Esophagus muscularis mucosa (tissue), 4 donors: ENCODE results near the gene HDAC5. TPM values are rescaled to one million over a fixed set of nuclear protein-coding genes. Genes with fewer than 3 reads are reported as not detected.

Source experiments
- DNase-seq: peaks from one replicate; pipeline ENCODE4 v3.0.0-alpha.2; 2017; ENCODE audit errors: extremely low spot score
- H3K27ac ChIP-seq, 4 donors: fragments of 200-600 bp; sonication (generic); replicated peaks in 1 of 4; 1 replicate in 3 of 4; 2 replicates in 1 of 4; pipeline ENCODE4 v1.5.1; 2016 to 2019; ENCODE audit warnings: mild to moderate bottlenecking in 1 of 4
- H3K27me3 ChIP-seq, 4 donors: fragments of 200-600 bp; sonication (generic); one replicate each; pipeline versions ENCODE4 v1.5.1 to v1.6.0; 2016 to 2019
- H3K36me3 ChIP-seq, 4 donors: fragments of 200-600 bp; sonication (generic); one replicate each; pipeline ENCODE4 v1.5.1; 2016 to 2019
- H3K4me1 ChIP-seq, 4 donors: fragments of 200-600 bp; sonication (generic); one replicate each; pipeline ENCODE4 v1.5.1; 2016 to 2019
- H3K4me3 ChIP-seq, 4 donors: fragments of 200-600 bp; sonication (generic); 1 replicate in 2 of 4; 2 replicates in 2 of 4; pipeline ENCODE4 v1.5.1; 2016 to 2019; ENCODE audit warnings: mild to moderate bottlenecking in 4 of 4, moderate library complexity in 1 of 4
- H3K9me3 ChIP-seq, 4 donors: fragments of 200-600 bp; sonication (generic); 1 replicate in 3 of 4; 2 replicates in 1 of 4; pipeline ENCODE4 v1.5.1; 2016 to 2019
- EP300 ChIP-seq: sonication (generic); formaldehyde crosslinking; IDR thresholded peaks from one replicate; pipeline ENCODE4 v1.6.1; 2017; ENCODE audit warnings: antibody characterized with exemption
- POLR2A ChIP-seq: fragments of 450-650 bp; IDR thresholded peaks from one replicate; pipeline ENCODE4 v1.6.1; 2017; ENCODE audit warnings: antibody characterized with exemption, moderate library complexity, mild to moderate bottlenecking, low read depth
- POLR2AphosphoS5 ChIP-seq, 2 donors: sonication (generic); formaldehyde crosslinking; IDR thresholded peaks; one replicate each; pipeline ENCODE4 v1.6.1; 2017; ENCODE audit warnings: antibody characterized with exemption in 2 of 2
- WGBS: methylation state at CpG from one replicate; pipeline ENCODE4 v1.1.5; 2018; 5-methylcytosine and 5-hydroxymethylcytosine counted together
- intact Hi-C: fragments of 100-400 bp; cut with DNase I; formaldehyde crosslinking; loops from one replicate; pipeline ENCODE4 v1.15.1; 2023
- total RNA-seq, 4 donors: library from RNA; depleted of rRNA; stranded (reverse); fragments of >200 nt; gene quantifications; one replicate each; pipeline versions ENCODE4 v1.1.0 to v1.2.1, GENCODE V29; 2016
- TF ChIP-seq, protein P1 (sequence below), 3 experiments: fragments of 200-600 bp in 2 of 3; fragments of 450-650 bp in 1 of 3; sonication (generic) in 2 of 3; IDR thresholded peaks; one replicate each; pipeline ENCODE4 v1.5.1; 2017 to 2019; ENCODE audit warnings: antibody characterized with exemption in 3 of 3, mild to moderate bottlenecking in 2 of 3, moderate library complexity in 1 of 3

HDAC5 gene
- total RNA-seq, 4 donors from 2014 or later = 75.6 to 237 (median 130) TPM

DNA sequence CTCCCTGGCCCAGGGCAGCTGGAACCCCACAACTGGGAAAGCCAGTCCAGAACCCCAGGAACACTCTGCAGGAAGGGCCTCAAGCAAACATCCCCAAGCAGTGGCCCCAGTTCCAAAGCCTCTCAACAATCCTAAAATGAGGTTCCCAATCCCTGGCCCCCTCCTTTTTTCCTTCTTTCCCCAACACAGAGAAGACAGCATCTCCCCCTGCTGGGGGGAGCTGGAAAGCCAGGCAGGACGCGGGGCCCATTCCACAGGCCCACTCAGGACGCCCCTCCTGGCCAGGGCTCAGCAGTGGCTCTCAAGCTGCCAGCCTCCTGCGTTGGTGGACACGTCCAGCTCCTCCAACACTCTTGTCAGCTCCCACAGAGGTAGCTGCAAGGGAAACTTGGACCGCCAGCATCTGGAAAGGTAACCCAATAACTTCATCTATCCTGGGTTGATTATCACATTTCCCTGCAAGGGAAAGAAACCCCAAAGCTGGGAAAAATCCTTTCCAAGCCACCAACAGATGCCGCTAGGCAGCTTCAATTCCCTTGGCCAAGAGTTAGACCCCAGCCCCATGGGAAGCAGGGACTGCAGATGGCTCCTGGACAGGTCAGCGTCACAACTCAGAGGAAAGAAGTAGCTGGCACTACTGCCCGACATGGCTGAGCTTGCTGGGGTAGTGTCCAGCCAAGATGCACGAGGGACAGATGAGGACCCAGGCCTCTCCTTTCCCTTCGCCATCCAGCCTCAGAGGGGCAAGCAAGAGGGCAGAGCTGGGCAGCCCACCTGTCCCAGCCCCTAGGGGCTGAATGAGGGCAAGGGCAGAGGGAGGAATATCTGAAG lies 7.6 kb downstream of the HDAC5 start:
- H3K27me3 ChIP-seq = no peaks in the 10 kb centered on the region
- intact Hi-C loops = no loop called here
- WGBS = 44% methylated on average over 8 of the region's 11 CpGs
- DNase-seq = no peak
- peaks cover 82 to 95% (median 92%) of the 10 kb centered on the region in 4 donors for H3K4me1 ChIP-seq
- H3K9me3 ChIP-seq = no peaks in the 10 kb centered on the region
- no peak for TF ChIP-seq EP300
- no peak for TF ChIP-seq POLR2A
- TF ChIP-seq, protein P1, sequence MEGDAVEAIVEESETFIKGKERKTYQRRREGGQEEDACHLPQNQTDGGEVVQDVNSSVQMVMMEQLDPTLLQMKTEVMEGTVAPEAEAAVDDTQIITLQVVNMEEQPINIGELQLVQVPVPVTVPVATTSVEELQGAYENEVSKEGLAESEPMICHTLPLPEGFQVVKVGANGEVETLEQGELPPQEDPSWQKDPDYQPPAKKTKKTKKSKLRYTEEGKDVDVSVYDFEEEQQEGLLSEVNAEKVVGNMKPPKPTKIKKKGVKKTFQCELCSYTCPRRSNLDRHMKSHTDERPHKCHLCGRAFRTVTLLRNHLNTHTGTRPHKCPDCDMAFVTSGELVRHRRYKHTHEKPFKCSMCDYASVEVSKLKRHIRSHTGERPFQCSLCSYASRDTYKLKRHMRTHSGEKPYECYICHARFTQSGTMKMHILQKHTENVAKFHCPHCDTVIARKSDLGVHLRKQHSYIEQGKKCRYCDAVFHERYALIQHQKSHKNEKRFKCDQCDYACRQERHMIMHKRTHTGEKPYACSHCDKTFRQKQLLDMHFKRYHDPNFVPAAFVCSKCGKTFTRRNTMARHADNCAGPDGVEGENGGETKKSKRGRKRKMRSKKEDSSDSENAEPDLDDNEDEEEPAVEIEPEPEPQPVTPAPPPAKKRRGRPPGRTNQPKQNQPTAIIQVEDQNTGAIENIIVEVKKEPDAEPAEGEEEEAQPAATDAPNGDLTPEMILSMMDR (IDR thresholded peaks at IDR 0.05) = peak; percentile 78 to 83 (median 82)
- no peak for TF ChIP-seq POLR2AphosphoS5 (IDR thresholded peaks at IDR 0.05)
- peaks cover 7 to 46% (median 37%) of the 10 kb centered on the region in 4 donors for H3K36me3 ChIP-seq
- no peak overlapping the region for H3K4me3 ChIP-seq
- H3K27ac ChIP-seq = peak overlapping the region; percentile 58 to 92 (median 75)

DNA sequence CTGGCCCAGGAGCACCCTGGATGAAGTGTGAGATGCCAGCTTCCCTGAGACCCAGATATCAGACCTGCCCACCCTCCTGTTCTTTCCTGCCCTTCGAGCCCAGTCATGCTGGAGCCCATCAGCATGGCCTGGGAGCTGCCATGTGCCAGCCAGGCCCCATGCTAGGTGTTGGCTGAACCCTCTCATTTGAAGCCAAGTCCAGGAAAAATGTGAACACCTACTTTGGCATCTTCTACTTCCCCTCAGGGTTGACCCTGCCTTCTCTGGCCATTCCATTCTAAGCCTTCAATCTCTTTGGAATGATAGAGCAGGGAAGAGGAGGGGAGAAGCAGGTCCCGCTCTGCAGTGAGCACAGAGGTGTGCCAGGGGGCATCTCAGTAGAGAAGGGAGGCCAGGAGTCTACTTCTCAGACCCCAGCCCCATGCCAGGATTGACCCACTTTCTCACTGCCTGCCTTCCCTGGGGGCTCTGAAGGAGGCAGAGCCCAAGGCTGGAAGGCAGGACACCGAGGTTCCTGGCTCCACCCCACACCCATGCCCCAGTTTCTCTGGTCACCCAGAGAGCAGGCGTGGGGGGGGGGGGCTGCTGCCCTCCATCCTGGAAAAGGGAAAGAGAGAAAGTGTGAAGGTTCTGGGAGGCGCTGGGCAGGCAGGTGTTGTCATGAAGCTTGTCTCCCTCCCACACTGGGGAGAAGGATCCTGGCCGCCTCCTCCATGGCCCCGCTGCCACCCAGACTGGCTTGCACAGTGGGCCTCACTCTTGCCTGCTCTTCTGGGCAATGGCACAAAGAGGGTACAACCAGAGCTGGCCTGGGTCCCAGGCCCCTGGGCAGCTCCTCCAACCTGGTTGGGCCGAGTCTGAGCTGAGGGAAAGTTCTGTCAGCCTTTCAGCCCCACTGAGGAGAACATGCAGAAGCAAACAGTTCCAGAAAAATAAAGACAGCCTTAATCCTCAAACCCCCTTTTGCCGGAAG lies 9.3 kb downstream of the HDAC5 start:
- Histone ChIP-seq H3K4me3 (no peak overlapping the region), H3K4me1 (peaks cover 82 to 95% (median 92%) of the 10 kb centered on the region in 4 donors), H3K27ac (peak overlapping the region; percentile 87 to 98 (median 92)), H3K9me3 (no peaks in the 10 kb centered on the region), H3K27me3 (no peaks in the 10 kb centered on the region), H3K36me3 (peaks cover 7 to 46% (median 41%) of the 10 kb centered on the region in 4 donors)
- intact Hi-C loops = loop anchor here (5.0 kb wide), 1 partner anchor 42 kb away; the partner anchor contains the start of gene G6PC3
- WGBS = 79% methylated on average over 8 of the region's 9 CpGs
- TF ChIP-seq POLR2A = no peak
- TF ChIP-seq, protein P1 (IDR thresholded peaks at IDR 0.05) = no peak
- no peak for DNase-seq

DNA sequence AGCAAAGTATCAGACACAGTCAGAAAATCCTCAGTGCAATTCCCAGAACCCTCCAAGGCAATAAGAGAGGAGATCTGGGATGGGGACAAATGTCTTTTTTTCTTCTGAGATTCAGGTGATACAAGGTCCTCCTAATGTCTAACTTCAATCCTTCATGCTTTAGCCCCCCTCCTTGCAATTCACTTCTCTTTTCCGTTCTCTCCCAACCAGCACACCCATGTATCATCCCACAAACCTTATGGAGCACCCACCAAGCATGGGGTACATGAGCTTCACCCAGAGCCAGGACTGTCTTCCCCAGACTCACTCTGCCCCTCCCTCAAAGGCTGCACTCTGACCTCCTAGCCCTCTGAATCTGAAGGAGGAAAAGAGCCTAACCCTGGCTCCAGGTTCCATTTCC lies 10.1 kb downstream of the HDAC5 start:
- Histone ChIP-seq H3K27ac (peak overlapping the region; percentile 87 to 98 (median 92)), H3K4me3 (no peak overlapping the region), H3K4me1 (peaks cover 80 to 94% (median 92%) of the 10 kb centered on the region in 4 donors), H3K27me3 (no peaks in the 10 kb centered on the region), H3K36me3 (peaks cover 7 to 46% (median 41%) of the 10 kb centered on the region in 4 donors), H3K9me3 (no peaks in the 10 kb centered on the region)
- intact Hi-C loops = loop anchor here (5.0 kb wide), 1 partner anchor 41 kb away; the partner anchor contains the start of gene G6PC3
- 70% methylated on average over 1 of the region's 1 CpG for WGBS
- DNase-seq = no peak
- no peak for TF ChIP-seq EP300
- TF ChIP-seq, protein P1 (IDR thresholded peaks at IDR 0.05) = no peak
- no peak for TF ChIP-seq POLR2AphosphoS5 (IDR thresholded peaks at IDR 0.05)
- TF ChIP-seq POLR2A = no peak

DNA sequence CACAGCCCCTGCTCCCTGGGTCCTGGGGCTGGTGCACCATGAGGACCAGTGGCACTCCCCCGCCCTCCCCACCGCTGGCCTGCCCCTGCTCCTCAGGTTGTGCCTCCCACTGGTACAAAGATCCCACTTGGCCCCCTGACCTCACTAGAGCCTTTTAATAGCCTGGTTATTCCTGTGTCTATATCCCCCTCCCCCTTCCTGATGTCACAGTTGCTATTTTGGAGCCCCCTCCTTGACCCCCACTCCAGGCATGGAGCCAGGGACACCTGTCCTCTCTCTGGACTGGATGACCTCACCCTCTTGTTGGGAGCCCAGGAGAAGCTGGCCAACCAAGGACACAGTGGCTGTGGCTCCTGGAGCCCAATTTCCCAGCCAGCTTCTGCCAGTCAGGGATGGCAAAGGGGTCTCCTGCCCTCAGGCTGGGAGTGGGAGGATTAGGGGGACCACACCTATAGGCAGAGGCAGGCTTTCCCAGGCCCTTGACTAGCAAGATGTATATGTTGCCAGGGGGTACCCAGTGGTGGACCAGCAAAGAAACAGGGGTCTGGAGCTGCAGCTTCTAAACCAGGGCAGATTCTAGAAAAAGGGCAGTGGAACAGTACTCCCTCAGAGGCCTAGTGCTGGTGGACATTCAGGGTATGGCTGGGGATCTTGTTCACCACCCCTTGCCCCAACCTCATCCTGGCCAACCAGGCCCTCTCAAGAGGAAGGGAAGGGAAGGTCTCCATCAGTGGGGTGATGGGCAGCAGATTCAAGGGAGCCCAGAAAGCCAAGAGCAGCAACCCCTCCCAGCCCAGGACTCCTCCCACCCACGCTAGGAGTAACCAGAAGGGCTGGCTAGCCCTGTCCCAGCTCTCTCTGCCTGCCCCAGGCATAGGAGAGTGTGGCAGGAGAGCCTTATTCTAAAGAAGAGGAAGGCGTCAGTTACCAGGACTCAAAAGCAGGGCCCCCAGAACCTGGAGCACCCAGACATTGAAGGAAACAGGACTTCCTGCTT lies 10.9 kb downstream of the HDAC5 start:
- no peak for DNase-seq
- H3K4me3 ChIP-seq = no peak overlapping the region
- 82% methylated on average over 3 of the region's 4 CpGs for WGBS
- peaks cover 84 to 95% (median 92%) of the 10 kb centered on the region in 4 donors for H3K4me1 ChIP-seq
- peaks cover 7 to 46% (median 41%) of the 10 kb centered on the region in 4 donors for H3K36me3 ChIP-seq
- intact Hi-C loops = loop anchor here (5.0 kb wide), 1 partner anchor 40 kb away; the partner anchor contains the start of gene G6PC3
- TF ChIP-seq POLR2A = no peak
- H3K9me3 ChIP-seq = no peaks in the 10 kb centered on the region
- H3K27ac ChIP-seq = peak overlapping the region; percentile 87 to 98 (median 92)
- no peaks in the 10 kb centered on the region for H3K27me3 ChIP-seq
